Measurements from ENCODE around the gene ABLIM1.

ABLIM1 gene

GRCh38 chr10:114489521-114490310 lies 168.4 kb downstream of the ABLIM1 start:
- DNase-seq (ENCODE audit: low read depth) = no peak

- no peak for DNase-seq (ENCODE audit: low read depth)
Measured at GRCh38 chr10:114487815-114488536, 170.1 kb downstream of the ABLIM1 start.

GRCh38 chr10:114486938-114487814 lies 170.9 kb downstream of the ABLIM1 start:
- DNase-seq (ENCODE audit: low read depth) = no peak

GRCh38 chr10:114485696-114486400 lies 172.2 kb downstream of the ABLIM1 start:
- DNase-seq (ENCODE audit: low read depth) = no peak

DNA sequence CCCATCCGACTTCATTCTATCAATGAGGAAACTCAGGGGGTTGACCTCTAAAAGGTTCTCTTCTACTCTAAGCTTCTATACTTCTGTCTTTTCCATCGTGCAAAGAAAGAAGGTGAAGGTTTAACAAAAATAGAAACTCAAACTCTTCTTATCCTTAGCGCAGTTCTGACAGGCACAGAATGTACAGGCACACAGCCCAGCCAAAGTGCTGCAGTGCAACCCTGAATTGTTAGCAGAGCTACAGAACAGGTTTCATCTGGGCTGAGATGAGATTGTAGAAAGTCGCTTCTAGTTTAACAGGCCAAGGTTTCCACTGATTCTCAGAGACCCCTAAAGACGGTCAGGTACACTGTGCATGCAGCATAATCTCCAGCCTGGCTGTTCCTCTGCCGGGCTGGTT lies 174.5 kb downstream of the ABLIM1 start:
- no peak for DNase-seq (ENCODE audit: low read depth)

DNA sequence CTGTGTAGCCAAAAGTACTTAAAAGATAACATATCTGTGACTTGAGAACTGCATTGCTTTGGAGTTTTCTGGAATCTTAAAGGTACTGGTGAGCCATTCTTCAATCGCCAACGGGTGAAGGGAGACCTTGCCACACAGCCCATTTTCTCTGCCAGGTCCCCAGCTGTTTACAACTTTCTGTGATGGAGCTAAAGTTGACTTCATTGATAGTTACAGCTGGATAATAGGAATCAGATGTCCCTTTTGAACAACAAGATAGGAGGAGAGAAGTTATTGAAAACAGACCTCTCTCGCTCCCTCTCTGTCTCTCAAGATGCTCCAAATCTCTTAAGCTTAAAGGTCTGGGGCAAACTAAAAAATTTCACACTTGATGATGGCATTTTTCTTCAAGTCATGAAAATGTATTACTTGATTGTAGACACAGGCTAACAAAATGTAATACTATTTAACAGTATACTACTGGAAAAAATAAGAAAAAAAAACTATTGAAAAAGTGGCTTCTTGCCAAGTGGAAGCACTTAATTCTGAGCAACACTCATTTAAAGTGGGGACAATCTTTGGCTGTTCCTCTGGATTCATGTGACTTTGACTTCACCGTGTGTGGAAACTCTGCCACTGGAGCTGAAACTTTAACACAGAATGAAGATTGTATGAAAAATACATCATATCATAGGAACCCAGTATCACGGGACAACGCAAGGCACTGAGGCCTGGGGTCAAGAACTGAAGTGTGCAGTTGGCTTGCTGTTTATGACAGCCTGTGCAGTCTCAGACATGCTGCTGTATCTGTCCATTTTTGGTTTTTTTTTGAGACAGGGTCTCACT lies 175.4 kb downstream of the ABLIM1 start:
- no peak for DNase-seq (ENCODE audit: low read depth)

- DNase-seq (ENCODE audit: low read depth) = no peak
Measured at GRCh38 chr10:114481055-114481454, 177.0 kb downstream of the ABLIM1 start.

DNA sequence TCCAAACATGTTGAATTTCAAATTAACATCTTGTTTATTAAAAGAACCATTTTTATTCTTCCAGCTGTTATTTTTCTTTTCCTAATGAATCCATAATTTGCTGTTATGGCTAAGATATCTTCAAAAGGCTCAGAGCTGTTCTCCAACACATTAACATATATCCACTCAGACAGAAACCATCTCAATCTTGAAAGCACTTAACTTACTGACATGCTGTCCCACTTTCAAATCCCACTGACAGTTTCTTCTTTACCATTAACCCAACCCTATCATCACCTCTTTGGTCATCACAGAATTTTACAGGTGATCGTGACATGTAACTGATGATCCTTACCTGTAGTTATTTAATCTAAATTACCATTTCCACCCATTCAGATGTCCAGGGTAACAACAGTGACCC lies 178.2 kb downstream of the ABLIM1 start:
- no peak for DNase-seq (ENCODE audit: low read depth)

GRCh38 chr10:114479307-114479706 lies 178.8 kb downstream of the ABLIM1 start:
- DNase-seq (ENCODE audit: low read depth) = no peak

GRCh38 chr10:114478281-114478680 lies 179.8 kb downstream of the ABLIM1 start:
- DNase-seq (ENCODE audit: low read depth) = no peak

- no peak for DNase-seq (ENCODE audit: low read depth)
Measured at GRCh38 chr10:114477285-114477684, 180.8 kb downstream of the ABLIM1 start.

DNA sequence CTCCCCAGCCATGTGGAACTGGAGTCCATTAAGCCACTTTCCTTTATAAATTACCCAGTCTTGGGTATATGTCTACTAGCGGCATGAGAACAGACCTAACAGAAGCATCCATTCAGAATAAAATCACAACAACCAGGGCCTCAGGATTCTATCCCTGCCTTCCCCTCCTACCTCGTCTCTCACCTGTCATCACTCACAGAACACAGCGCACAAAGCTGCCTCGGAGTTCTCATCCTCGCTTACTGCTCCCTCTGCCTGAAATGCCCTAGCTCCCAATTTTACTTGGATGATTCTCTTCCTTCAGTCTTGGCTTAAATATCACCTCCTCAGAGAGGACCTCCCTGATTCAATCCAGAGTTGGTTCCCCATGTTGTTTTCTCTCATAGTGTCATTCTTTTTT lies 183.1 kb downstream of the ABLIM1 start:
- no peak for DNase-seq (ENCODE audit: low read depth)

DNA sequence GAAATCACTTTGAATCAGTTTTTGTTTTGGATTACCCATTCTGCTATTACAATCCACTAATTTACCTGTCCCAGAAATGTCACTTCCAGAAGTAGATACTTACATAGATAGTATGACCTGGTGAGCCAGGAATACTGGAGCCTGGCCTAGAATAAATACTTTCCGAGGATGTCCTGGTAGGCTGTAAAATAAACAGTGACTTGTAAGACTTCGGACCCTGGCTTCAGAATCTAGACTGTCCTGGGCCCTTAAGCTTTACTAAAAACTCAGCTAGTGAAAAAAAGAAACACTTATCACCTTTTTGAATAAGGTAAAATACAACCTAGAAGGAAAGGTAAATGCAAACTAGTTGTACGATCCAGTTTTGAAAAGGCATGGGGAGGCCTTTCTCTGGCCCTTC lies 184.3 kb downstream of the ABLIM1 start:
- no peak for DNase-seq (ENCODE audit: low read depth)

GRCh38 chr10:114472877-114473253 lies 185.2 kb downstream of the ABLIM1 start:
- no peak for DNase-seq (ENCODE audit: low read depth)

- DNase-seq (ENCODE audit: low read depth) = no peak
Measured at GRCh38 chr10:114471906-114472876, 185.9 kb downstream of the ABLIM1 start.

DNA sequence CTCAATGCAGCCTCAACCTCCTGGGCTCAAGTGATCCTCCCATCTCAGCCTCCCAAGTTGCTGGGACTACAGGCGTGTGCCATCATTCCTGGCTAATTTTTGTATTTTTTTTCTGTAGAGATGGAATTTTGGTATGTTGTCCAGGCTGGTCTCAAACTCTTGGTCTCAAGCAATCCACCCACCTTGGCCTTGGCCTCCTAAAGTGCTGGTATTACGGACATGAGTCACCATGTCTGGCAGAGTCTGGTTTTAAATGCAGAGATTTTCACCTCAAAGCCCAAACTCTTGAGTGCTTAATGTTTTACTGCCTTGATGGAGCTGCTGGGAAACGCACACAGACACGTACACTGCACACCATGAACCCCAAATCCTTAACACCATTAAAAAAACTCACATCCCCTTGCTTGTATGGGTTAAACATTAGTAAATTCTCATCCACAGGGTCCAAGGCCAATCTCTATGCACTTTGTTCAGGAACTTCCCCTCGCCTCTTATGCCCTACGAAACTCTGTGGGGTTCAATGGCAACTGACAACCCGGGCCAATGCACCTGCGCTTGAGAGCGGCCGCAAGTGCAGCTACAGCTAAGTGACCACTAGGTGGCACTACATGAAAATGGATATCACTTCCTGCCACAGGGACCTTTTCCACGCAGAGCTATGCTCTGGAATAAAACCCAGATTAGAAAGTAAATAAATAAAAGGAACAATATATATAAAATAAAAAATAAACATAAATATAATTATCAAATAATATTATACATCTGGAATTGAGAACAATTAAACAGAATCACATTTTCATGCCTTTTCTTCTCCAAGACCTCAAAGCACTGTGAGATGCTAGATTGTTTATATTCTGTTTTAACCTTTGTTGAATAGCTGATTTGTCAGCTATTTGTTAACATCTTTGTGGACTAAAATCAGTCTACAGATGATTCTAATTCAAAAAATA lies 186.8 kb downstream of the ABLIM1 start:
- DNase-seq (ENCODE audit: low read depth) = peak; percentile 52

DNA sequence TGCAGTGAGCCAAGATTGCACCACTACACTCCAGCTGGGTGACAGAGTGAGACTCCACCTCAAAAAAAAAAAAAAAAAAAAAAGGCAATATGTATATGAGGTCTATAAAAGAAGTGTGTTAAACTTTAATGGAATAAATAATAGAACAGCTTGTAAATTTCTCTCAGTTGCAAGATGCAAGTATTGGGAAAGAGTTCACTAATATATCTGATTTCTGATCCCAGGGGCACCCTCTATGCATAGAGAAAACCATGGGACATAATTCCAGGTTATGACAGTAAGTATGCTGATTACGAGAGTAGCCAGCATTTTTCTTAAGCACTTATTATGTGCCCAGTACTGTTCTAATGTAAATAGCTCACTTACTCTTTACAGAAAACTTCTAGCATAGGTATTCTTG lies 187.7 kb downstream of the ABLIM1 start:
- no peak for DNase-seq (ENCODE audit: low read depth)

GRCh38 chr10:114458955-114459354 lies 199.1 kb downstream of the ABLIM1 start:
- DNase-seq (ENCODE audit: low read depth) = peak; percentile 4
